Measurements from ENCODE around the gene CD207. TPM values are rescaled to one million over a fixed set of nuclear protein-coding genes. Genes with fewer than 3 reads are reported as not detected.
"Not testable (repeated sequence)": the region's sequence is repeated elsewhere in the genome, so short reads cannot be mapped to it uniquely, and the experiment has no call there.

Gene CD207
- total RNA-seq (ENCODE audit: insufficient read depth, low replicate concordance), result 0.96 TPM

GRCh38 chr2:70835643-70836042, at the start of gene CD207:
Gene CD207 (minus strand): TSS chr2:70835816. CDS start chr2:70835776, 40 bp downstream.
- DNase-seq (ENCODE audit: low spot score), result no peak

GRCh38 chr2:70878543-70878942, 42.9 kb upstream of the CD207 start:
- not testable (repeated sequence) for DNase-seq (ENCODE audit: low spot score)

GRCh38 chr2:70876138-70876537, 40.5 kb upstream of the CD207 start:
- DNase-seq (ENCODE audit: low spot score), result not testable (repeated sequence)

GRCh38 chr2:70873541-70873940, 37.9 kb upstream of the CD207 start:
- DNase-seq (ENCODE audit: low spot score), result no peak

- peak; percentile 72 for DNase-seq (ENCODE audit: low spot score)
Measured at GRCh38 chr2:70871398-70872211, 36.0 kb upstream of the CD207 start.

- no peak for DNase-seq (ENCODE audit: low spot score)
Measured at GRCh38 chr2:70870790-70871189, 35.2 kb upstream of the CD207 start.

DNA sequence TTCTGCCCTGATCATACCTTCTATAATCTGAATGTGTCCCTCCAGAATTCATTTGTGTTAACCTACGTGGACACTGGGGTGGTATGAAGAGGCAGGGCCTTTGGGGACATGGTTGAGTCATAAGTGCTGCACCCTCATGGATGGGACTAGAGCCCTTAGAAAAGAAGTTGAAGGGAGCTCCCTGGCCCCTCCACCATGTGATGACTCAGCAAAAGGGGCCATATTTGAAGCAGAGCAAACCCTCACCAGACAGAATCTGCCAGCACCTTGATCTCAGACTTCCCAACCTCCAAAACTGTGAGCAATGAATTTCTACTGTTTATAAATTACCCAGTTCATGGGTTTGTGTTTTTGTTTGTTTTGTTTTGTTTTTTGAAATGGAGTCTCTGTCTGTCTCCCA, 33.4 kb upstream of the CD207 start:
- no peak for DNase-seq (ENCODE audit: low spot score)

- peak; percentile 80 for DNase-seq (ENCODE audit: low spot score)
Measured at GRCh38 chr2:70861777-70862625, 26.4 kb upstream of the CD207 start.

GRCh38 chr2:70855667-70856066, 20.1 kb upstream of the CD207 start:
- DNase-seq (ENCODE audit: low spot score), result no peak

- no peak for DNase-seq (ENCODE audit: low spot score)
Measured at GRCh38 chr2:70854411-70854810, 18.8 kb upstream of the CD207 start.

DNA sequence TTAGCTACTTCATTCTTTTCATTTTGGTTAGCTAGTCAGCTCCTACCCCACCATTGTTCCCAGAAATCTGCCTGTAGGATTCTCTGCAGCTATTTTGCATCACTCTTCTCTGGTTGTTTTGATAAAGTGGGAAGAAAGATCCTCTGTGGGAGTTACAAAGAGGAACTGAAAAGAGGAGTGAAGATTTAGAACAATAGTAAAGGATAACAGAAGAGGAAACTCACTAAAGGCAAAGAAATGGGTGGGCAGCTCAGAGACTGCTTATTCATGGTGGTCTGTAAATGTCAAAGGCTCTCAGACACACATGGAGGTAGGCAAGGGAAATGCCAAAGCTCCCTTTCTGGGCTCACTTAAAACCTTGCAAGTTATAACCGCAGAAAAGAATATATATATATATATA, 17.2 kb upstream of the CD207 start:
- no peak for DNase-seq (ENCODE audit: low spot score)

GRCh38 chr2:70851704-70852103, 16.1 kb upstream of the CD207 start:
- no peak for DNase-seq (ENCODE audit: low spot score)

DNA sequence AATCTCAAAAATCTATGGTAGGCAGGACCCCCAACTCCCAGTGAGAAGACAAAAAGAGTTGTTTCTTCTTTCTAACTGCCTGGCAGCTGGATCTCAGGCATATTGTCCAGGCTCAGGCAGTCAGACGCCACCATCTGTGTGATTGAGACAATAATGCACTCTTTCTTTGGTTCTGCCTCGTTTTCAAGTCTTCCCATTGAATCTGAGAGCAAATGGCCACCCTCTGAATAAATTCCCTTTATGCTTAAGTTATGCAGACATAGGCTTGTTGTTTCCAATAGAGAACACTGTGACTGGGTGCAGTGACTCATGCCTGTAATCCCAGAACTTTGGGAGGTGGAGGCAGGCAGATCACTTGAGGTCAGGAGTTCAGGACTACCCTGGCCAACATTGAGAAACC, 15.3 kb upstream of the CD207 start:
- no peak for DNase-seq (ENCODE audit: low spot score)

GRCh38 chr2:70842401-70842800, 6.8 kb upstream of the CD207 start:
- no peak for DNase-seq (ENCODE audit: low spot score)

DNA sequence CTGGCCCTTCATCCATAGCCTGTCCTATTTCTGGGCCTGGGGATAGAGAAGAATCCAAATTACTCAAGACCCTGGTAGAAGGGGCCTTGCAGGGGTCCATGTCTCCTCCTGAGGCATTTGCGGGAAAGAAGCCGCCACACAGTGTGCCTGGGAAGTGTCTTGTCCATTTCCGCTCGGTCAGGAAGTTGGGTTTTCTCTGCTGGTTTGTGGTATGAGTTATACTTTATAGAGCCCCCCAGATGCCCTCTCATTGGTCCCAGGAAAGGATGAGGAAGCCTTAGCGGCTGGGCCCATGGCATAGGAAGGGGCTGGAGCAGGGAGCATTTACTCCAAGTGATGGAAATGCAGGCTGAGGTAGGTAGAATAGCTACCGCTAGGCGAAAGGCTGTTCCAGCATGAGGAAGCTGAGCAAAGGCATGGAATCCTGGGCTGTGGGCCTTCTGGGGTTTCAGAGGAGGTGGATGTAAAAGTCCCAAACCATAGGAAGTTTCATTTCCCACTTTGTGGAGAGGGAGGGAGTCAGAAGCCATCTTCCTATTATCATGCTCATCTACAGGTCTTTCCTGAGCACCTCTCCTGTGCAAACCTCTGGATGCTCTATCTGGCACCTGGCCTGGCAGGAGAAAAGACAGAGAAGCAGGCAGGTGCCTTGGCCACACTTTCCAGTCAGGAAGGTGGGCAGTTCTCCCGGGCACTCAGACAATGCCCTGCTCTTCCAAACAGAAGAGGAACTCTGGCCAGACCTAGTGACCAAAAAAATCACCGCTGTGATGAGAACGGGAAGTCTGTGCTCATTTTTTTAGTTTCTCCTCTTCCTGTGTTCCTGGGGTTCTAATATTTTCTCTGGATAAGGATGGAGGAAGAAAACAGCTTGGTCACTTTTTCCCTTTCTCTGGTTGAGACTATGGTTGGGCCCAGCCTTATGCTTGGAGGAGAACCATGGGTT, 2.6 kb upstream of the CD207 start:
- DNase-seq (ENCODE audit: low spot score), result no peak

DNA sequence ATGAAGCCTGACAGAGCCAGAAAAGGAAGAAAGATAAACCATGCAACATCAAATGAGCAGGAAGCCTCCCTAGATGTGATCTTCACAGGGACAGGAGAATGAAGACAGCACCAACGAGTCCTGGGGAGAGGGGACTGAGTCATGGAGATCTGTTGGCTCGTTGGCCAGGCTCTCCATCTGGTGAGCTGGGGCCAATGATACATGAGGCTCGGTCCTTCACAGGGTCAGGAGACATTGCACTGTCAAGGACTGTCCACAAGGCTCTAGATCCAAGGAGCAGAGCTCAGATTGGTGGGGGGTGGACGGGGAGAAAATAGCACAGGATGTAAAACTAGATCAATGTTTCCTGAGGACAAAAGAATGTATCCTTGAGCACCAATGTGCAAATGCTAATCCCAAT, 735 bp downstream of the CD207 start:
- no peak for DNase-seq (ENCODE audit: low spot score)

DNA sequence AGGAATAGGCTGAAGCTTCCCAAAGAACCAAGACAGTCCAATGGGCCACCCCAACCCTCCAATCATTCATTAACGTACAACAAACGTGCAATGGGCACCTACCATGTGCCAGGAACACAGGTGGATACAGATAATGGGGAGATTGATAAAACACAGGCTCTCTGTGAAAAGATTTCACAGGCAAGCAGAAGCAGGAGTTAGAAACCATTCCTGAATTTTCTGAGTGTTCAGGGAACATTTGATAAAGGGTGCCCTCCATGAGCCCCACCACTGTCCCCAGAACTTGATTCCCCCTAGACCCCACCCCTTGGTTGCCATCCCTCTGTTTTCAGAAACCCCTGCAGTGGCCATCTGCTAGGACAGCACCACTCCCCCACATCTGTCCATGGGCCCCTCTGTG, 1.5 kb downstream of the CD207 start:
- DNase-seq (ENCODE audit: low spot score), result no peak

DNA sequence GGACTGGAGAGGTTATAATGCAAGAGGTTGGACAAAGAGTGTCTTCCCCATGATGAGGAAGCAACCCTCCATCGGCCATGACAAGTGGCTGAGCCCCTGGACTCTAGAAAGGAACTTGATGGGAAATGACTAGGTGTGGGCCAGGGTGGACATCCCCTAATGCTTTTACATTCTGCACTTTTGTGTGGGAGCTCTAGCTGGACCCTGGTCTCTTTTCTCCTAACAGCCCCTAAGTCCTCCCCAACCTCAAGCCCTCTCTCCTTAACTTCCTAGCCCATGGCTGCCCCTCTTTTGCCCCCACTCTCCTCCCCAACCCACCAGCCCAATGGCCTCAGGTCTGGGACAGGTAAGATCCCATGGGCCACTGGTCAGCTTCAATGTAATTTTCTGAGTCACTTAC, 2.4 kb downstream of the CD207 start:
- no peak for DNase-seq (ENCODE audit: low spot score)

GRCh38 chr2:70832386-70832785, 3.2 kb downstream of the CD207 start:
- no peak for DNase-seq (ENCODE audit: low spot score)

GRCh38 chr2:70831861-70832260, 3.8 kb downstream of the CD207 start:
- DNase-seq (ENCODE audit: low spot score), result no peak

DNA sequence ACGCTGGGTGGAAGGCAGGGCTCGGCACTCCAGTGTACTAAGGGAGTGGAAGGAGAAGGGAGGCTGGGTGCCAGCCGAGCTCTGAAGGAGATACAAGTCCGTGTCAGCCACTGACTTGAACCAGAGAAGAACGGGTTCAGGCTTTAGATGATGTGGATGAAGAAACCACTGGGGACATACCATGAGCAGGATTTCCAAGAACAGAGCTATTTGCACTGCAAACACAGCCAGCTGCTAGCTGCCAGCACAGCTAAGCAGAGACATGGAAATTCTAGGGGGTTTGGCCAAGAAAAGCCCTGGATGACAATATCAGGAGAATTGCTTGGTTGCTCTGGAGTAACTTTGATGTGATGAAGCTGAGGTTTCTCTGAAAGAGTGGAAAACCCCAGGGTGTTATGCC, 5.2 kb downstream of the CD207 start:
- DNase-seq (ENCODE audit: low spot score), result peak; percentile 71

GRCh38 chr2:70829916-70830315, 5.7 kb downstream of the CD207 start:
- DNase-seq (ENCODE audit: low spot score), result no peak

Measured in umbilical cord (tissue), 2 donors.